8988T (cell line): ENCODE results near the gene GPA33.
"Not testable (repeated sequence)": the region's sequence is repeated elsewhere in the genome, so short reads cannot be mapped to it uniquely, and the experiment has no call there.

Experiments used
- DNase-seq: peaks from one replicate; pipeline ENCODE4 v3.0.0; 2011

The GPA33 gene

GRCh38 chr1:167054531-167054930 lies 35.6 kb downstream of the GPA33 start:
- DNase-seq, result no peak

GRCh38 chr1:167052389-167052788 lies 37.8 kb downstream of the GPA33 start:
- DNase-seq, result peak; percentile 58

GRCh38 chr1:167051907-167052306 lies 38.3 kb downstream of the GPA33 start:
- DNase-seq, result no peak

- no peak for DNase-seq
Measured at GRCh38 chr1:167043752-167044488, 46.3 kb downstream of the GPA33 start.

- DNase-seq, result no peak
Measured at GRCh38 chr1:167033646-167034045, 56.5 kb downstream of the GPA33 start.

GRCh38 chr1:167029553-167029952 lies 60.6 kb downstream of the GPA33 start:
- DNase-seq, result not testable (repeated sequence)

GRCh38 chr1:167022384-167022783 lies 67.8 kb downstream of the GPA33 start:
- DNase-seq, result no peak

- DNase-seq, result no peak
Measured at GRCh38 chr1:167016100-167016750, 74.0 kb downstream of the GPA33 start.

GRCh38 chr1:167013108-167013929 lies 76.9 kb downstream of the GPA33 start:
- DNase-seq, result no peak

GRCh38 chr1:167012570-167012969 lies 77.6 kb downstream of the GPA33 start:
- DNase-seq, result no peak

- no peak for DNase-seq
Measured at GRCh38 chr1:167011560-167012191, 78.5 kb downstream of the GPA33 start.

GRCh38 chr1:167003711-167004110 lies 86.5 kb downstream of the GPA33 start:
- no peak for DNase-seq
